H7 (cell line): ENCODE data around the gene FOXL1. TPM values are rescaled to one million over a fixed set of nuclear protein-coding genes. Genes with fewer than 3 reads are reported as not detected.

Source experiments
- DNase-seq: peaks from one replicate; pipeline ENCODE4 v3.0.0; 2012
- H3K27me3 ChIP-seq: 2 replicates; pipeline ENCODE4 v1.6.0; 2011; ENCODE audit warnings: mild to moderate bottlenecking, low read length; ENCODE audit not compliant: control insufficient read depth, insufficient read depth
- H3K36me3 ChIP-seq: replicated peaks from 2 replicates; pipeline ENCODE4 v1.5.1; 2011; ENCODE audit warnings: low read length; ENCODE audit not compliant: control insufficient read depth, insufficient read depth
- H3K4me3 ChIP-seq: 2 replicates; pipeline ENCODE4 v1.5.1; 2011; ENCODE audit warnings: low read depth, mild to moderate bottlenecking, control low read depth, low read length, moderate library complexity; ENCODE audit not compliant: insufficient read depth
- total RNA-seq: library from RNA; depleted of rRNA; stranded (reverse); fragments of >200 nt; shearing (Covaris generic); gene quantifications from 2 replicates; pipeline ENCODE4 v1.2.3, GENCODE V29; 2014

The FOXL1 gene
- total RNA-seq, 1 experiment from 2014 or later, result 0.17 TPM

DNA sequence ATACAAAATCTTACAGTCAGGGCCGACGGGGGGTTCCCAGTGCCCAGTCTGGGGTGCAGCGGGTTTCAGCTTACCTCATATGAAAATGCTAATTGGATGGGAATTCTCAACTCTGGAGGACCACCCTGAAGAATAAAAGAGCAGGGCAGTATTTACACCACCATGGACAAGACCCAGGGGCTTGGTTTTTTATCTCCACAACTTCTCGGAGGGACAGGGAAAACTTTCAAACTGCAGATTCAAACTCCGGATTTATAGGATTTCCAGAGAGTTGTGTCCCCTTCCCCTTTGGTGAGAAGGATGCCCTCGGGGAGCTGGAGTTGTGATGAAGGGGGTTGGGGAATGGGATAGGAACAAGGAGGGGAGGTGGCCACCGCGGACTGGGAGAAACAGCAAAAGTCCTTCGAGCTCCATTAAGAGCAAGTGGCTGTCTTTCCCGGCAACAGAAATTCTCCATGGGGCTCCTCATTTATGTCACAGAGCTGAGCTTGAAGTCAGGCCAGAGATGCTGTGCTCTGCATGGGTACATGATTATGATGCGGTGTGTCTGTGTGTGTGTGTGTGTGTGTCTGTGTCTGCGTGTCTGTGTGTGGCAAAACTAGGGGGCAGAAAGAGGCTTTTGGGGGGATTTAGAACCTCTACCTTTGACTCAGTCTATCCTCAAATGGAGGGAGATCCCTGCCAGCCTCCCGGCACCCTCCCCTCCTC is 15.7 kb downstream of the FOXL1 start:
- Histone ChIP-seq H3K36me3 (no peaks in the 10 kb centered on the region), H3K27me3 (peaks cover under 1% of the 10 kb centered on the region; the same call in 1 of the 2 replicates), H3K4me3 (no peak overlapping the region)
- no peak for DNase-seq

DNA sequence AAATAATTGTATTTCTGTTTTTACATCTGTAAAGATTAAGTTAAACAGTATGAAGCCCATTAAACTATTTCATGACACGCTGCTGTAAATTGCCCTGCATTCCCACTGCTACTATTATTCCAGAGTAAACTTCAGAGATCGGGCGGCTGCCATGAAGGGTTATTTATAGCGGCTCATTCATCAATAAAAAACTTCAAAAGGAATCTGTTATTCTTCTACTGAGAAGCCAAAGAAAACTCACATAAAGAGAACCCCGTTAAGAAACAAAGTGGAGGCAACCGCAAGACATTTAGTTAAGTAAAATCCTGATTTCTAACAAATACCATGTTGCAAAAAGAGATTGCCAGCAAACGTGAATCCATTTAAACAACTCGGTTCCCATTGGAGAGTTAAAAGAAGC is 16.4 kb downstream of the FOXL1 start:
- no peaks in the 10 kb centered on the region for H3K36me3 ChIP-seq
- H3K4me3 ChIP-seq, result no peak overlapping the region
- H3K27me3 ChIP-seq, result no peaks in the 10 kb centered on the region; the same call in 1 of the 2 replicates
- DNase-seq, result no peak

DNA sequence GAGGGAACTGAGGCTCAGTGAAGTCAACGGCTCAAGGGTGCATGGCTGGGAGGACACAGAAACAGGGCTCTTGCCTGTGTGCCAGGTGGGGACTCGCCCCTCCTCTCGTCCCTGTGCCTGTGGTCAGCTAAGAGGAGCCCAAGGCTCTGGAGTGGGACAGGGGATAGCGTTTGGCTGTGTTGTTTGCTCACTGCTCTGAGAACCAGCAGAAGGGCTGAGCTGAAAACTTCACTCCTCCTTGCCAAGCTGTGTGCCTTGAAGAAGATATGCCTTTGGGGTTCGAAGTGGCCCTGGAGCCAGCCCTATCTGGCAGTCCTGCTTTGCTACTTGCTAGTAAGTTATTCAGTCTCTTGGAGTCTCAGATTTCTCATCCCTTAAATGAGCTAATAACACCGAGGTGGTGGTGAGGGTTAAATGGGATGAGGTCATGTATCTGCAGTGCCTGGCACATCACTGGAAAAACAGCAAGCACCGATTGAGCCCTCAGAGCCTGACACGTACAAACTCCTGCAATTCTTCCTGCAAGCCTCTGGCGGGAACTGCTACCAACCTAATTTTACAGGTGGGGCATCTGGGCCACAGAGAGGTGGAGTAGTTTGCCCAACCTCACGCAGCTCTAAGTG is 17.7 kb downstream of the FOXL1 start:
- H3K27me3 ChIP-seq, result no peaks in the 10 kb centered on the region; the same call in 1 of the 2 replicates
- no peaks in the 10 kb centered on the region for H3K36me3 ChIP-seq
- no peak overlapping the region for H3K4me3 ChIP-seq
- no peak for DNase-seq

DNA sequence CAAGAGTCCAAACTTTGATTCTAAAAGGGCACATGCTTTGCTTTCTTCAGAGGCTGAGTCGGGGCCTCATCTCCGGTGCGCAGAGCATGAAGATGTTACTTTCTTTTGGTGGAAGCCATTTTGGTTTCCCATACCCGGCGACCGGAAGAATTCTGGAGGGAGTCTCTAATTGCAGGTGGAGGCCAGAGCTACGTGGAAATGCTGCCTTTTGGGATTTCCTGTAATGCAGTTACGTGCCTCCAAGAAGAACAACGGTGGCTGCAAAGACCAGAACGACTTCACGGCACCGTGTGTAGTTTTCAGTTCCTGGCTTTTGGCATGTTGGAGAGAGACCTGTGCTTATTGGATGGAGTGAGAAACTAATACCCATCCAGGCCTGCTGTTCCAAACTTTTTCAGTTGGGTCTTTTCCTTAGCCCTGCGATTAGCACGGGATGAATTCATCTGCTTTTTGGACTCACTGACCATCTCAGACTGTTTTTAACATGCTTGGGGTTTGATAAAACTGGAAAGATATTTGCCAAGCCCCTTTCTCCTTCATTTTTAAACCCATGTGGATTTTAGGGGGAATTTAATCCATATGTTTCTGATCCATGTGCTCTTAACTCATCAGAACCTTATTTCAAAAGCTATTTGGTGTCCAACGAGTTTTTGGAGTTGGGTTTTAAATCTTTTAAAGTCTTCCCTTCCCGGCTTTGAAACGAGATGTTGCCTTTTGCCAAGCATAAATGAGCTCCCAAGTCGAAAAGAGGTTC is 19.0 kb downstream of the FOXL1 start:
- H3K4me3 ChIP-seq, result no peak overlapping the region
- no peaks in the 10 kb centered on the region; the same call in 1 of the 2 replicates for H3K27me3 ChIP-seq
- DNase-seq, result no peak
- H3K36me3 ChIP-seq, result no peaks in the 10 kb centered on the region

DNA sequence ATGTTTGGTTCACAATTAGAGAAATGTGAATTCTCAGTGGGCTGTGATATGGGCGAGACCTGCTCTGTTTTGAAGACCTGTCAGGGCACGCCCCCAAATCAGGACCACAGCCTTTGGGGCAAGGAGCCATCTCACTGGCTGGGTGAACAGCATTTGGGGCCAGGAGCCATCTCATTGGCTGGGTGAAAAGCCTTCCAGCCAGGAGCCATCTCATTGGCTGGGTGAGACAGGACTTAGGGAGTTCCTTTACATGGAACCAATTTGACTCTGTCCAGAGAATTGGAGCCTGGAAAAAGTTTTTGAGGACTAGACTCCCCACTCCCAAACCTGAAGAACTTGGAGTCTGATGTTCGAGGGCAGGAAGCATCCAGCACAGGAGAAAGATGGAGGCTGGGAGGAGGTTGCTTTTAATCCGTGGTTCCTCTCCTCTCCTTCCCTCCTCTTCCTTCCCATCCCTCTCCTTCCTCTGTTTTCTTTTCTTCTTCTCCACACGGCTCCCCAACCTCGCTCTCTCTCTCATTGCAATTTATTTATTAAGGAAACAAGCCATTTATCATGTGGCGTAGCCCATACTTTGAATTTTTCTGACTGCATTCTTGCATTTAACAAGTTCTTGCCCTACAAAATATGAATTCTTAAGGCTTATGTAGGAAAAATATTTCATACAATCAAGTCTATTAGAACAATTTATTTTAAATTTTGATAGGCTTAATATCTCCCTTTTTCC is 19.7 kb downstream of the FOXL1 start:
- H3K36me3 ChIP-seq, result no peaks in the 10 kb centered on the region
- DNase-seq, result no peak
- H3K27me3 ChIP-seq, result no peaks in the 10 kb centered on the region; the same call in 1 of the 2 replicates

DNA sequence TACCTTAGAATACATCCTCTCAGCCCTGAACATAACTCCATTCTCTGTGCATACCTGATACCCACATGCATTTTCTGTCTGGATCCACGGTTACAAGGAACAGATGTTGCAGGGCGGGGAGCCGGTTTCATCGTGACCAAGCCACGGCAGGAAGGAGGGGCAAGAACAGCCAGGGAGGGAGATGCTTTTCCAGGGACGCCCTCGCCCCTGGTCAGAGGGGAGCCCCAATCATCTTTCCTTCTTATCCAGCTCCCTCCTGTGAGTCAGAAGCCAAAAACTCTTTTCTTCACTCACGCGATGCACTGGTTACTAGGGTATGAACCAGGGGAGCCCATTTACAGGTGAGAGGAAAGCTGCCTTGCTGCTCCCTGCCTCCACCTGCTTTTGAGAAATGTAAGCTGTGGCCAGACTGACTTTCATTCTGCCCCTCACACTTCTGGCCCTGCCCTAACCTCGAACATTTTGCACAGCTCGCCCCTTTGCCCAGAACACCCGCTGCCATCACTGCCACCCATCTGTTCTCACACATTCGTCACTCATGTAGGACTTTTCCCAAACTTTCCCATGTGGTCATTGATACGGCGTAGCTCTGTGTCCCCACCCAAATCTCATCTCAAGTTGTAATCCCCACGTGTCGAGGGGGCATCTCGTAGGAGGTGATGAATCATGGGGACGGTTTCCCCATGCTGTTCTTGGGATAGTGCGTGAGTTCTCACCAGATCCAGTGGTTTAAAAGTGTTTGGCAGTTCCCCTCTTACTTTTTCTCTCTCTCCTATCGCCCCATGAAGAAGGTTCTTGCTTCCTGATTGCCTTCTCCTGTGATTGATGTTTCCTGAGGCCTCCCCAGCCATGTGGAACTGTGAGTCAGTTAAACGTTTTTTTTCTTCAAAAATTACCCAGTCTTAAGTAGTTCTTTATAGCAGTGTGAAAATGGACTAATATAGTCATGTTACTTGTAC is 20.5 kb downstream of the FOXL1 start:
- DNase-seq, result no peak
- H3K27me3 ChIP-seq, result no peaks in the 10 kb centered on the region; the same call in 1 of the 2 replicates
- H3K4me3 ChIP-seq, result no peak overlapping the region
- no peaks in the 10 kb centered on the region for H3K36me3 ChIP-seq

More for the DNA sequence above, 19.7 kb downstream of the FOXL1 start:
- no peak overlapping the region for H3K4me3 ChIP-seq

DNA sequence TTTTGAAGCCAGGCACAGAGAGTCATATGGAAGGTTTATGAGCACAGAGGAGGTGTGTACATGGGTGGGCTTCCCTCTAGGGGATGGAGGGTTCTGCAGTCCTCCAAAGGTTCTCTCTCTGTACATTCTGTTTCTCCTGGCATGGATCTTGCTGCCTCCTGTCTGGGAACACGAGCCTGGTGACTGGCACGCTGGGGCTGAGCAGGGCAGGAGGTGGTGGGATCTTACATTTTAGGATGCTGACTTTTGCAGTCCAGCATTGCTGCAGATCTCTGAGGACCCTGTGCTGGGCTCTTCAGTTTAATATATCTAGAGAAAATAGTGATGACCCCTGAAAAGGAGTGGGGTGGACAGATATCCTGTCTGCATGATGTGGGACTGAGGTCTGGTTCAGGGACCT is 23.0 kb downstream of the FOXL1 start:
- Histone ChIP-seq H3K36me3 (no peaks in the 10 kb centered on the region), H3K27me3 (no peaks in the 10 kb centered on the region), H3K4me3 (no peak overlapping the region)
- no peak for DNase-seq

DNA sequence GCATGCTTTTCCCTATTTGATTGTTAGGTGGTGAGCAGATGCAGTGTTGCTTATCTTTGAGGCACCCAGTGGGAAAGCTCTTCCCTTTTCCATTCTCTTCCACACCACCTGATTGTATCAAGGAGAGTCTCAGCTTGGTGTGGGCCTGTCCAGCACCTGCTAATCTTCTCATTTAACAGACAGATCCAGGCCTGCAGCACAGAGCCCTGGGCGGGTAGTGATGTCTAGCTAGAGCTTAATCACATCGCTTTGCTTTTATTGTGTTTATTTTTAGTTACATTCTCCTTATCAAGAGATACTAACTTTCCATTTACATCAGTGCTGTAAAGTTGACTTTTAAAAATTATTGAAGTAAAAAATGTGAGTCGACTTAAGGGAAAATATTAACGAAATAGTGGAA is 24.2 kb downstream of the FOXL1 start:
- H3K4me3 ChIP-seq, result no peak overlapping the region
- no peak for DNase-seq
- no peaks in the 10 kb centered on the region for H3K36me3 ChIP-seq
- no peaks in the 10 kb centered on the region for H3K27me3 ChIP-seq

DNA sequence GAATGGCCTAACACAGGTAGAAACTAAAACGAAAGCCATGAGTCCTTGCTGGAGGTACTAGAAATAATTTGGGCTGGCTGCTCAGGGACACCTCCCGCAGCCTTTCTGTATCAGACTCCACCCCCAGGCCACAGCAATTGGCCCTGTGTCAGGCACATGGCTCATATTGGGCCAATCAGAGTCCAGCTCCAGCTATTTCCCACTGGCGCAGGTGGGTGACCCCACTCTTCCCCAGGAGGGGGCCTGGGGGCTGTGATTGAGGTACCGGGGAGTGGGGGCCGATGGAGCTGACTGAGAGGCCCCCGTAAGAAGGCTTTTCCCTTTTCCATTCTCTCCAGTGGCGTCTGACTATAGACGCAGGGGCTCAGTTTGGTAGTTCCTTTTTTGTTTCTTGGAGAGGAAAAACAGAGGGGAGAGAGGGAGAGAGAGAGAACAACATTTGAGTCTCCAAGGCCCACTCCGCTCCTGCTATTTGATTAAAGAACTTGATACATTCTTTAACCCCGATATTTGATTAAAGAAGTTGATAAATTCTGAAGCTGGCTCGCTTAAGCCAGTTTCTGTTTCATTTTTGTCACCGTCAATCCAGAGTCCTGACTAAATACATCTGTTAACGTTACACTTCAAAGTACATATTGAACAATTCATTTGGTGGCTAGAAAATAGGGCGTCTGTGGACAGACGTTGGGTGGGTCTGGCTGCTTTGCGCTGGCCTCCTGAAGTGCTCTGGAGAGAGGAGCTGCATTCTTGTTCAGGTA is 26.3 kb downstream of the FOXL1 start:
- Histone ChIP-seq H3K27me3 (no peaks in the 10 kb centered on the region), H3K36me3 (no peaks in the 10 kb centered on the region), H3K4me3 (no peak overlapping the region)
- no peak for DNase-seq

DNA sequence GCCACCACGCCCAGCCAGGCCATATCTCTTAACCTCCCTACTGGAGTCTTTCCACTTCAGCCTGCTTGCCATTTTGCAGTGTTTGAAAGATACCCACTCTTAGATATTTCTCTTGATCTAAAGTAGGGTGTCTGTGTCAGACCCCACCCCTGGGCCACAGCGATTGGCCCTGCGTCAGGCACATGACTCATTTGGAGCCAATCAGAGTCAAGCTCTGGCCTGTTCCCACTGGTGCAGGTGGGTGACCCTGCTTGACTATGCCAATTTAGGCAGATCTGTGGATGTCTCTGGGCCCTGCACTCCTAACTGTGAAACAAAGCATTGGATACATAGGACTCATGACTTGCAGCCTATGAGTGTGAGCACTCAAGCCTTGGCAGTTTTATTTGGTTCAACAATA is 27.6 kb downstream of the FOXL1 start:
- DNase-seq, result no peak
- no peaks in the 10 kb centered on the region for H3K36me3 ChIP-seq
- no peak overlapping the region for H3K4me3 ChIP-seq
- H3K27me3 ChIP-seq, result no peaks in the 10 kb centered on the region

DNA sequence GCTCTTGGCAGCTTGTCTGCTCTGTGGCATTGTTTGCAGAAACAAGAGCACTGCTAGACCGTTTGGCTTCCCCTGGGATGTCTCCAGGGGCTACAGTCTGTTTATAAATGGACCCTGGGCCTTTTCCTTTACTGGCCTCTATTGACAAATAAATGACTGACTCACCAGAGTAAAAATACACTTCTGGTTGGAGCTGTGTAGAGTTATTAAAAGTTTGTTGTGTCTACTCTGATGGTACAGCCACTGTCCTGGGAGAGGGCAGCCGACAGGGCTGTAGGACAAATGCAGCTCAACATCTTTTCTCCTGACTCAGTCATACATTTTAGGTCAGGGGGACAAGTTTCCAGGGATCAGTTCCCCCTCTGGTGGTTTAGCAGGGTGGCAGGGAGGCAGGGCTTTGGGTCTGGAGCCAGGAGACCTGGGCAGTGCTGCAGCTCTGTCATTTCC is 30.0 kb downstream of the FOXL1 start:
- no peaks in the 10 kb centered on the region for H3K36me3 ChIP-seq
- no peak overlapping the region for H3K4me3 ChIP-seq
- H3K27me3 ChIP-seq, result no peaks in the 10 kb centered on the region
- no peak for DNase-seq

DNA sequence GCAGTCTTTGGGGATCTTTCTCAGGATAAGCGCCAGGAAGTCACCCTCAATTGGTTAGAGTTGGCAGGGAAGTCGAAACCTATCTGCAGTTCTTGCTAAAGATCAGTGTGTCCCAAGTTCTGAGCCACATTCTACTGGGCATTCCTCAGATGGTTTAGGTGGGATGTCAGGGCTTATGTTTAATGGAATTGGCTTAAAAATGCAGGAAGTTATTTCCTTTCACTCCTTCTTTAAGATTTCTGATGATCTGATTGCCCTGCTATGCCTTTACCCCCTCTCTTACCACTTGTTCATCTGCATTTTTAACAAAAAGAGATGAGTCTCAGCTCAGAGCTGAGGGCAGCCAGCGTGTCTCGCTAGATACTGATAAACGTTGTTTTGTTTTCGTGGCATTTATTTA is 30.8 kb downstream of the FOXL1 start:
- Histone ChIP-seq H3K27me3 (no peaks in the 10 kb centered on the region), H3K4me3 (no peak overlapping the region), H3K36me3 (no peaks in the 10 kb centered on the region)
- no peak for DNase-seq

DNA sequence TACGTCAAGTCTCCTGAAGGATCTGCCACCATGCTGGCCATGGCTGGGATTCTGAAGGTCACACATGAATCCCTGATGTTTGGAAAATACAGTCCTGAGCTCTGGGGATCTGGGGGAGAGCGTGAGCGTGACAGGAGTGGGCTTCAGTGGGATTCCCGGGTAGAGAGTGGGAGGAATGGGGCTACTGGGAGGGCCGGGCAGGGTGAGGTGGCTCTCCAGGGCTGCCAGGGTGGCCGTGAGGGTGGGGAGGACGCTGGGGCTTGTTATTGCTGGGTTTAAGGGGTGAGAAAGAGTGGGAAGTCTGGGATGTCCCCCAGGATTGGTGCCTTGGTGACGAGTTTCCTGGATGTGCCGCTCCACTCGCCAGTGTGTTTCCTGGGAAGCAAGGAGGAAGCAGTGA is 31.3 kb downstream of the FOXL1 start:
- no peak for DNase-seq
- no peak overlapping the region for H3K4me3 ChIP-seq
- H3K36me3 ChIP-seq, result no peaks in the 10 kb centered on the region
- H3K27me3 ChIP-seq, result no peaks in the 10 kb centered on the region
